Psoas muscle (tissue), 8 donors: Measurements from ENCODE around the gene KCNB1. TPM values are rescaled to one million over a fixed set of nuclear protein-coding genes. Genes with fewer than 3 reads are reported as not detected.

Experiments
- ATAC-seq, 4 donors: fragments of 200-7000 bp; cut with Tn5 transposase; one replicate each; pipeline ENCODE4 v1.9.1; 2020; ENCODE audit warnings: moderate library complexity in 3 of 4, mild to moderate bottlenecking in 2 of 4
- DNase-seq, 2 donors: peaks; one replicate each; pipeline ENCODE4 v3.0.0-alpha.2; 2020
- H3K27ac ChIP-seq: fragments of 200-600 bp; one replicate; pipeline ENCODE4 v1.8.0; 2022
- H3K27me3 ChIP-seq, 3 donors: fragments of 200-600 bp in 1 of 3; one replicate each; pipeline versions ENCODE4 v1.6.1 to v1.8.0; 2013 to 2022; ENCODE audit warnings: low read length in 2 of 3, mild to moderate bottlenecking in 2 of 3, moderate library complexity in 1 of 3; ENCODE audit not compliant: insufficient read depth in 3 of 3
- H3K36me3 ChIP-seq, 2 donors: fragments of 200-600 bp in 1 of 2; one replicate each; pipeline versions ENCODE4 v1.6.1 to v1.8.0; 2013 to 2022; ENCODE audit warnings: low read depth in 1 of 2, mild to moderate bottlenecking in 1 of 2, moderate library complexity in 1 of 2; ENCODE audit not compliant: insufficient read depth in 1 of 2
- H3K4me1 ChIP-seq: fragments of 200-600 bp; one replicate; pipeline ENCODE4 v1.8.0; 2022
- H3K4me3 ChIP-seq: fragments of 200-600 bp; one replicate; pipeline ENCODE4 v1.8.0; 2022; ENCODE audit warnings: mild to moderate bottlenecking
- H3K9me3 ChIP-seq: fragments of 200-600 bp; one replicate; pipeline ENCODE4 v1.8.0; 2022
- CTCF ChIP-seq: fragments of 200-600 bp; IDR thresholded peaks from one replicate; pipeline ENCODE4 v1.8.0; 2022; ENCODE audit warnings: antibody characterized with exemption
- WGBS, 3 donors: extraction: QIAGEN DNeasy Blood & Tissue Kit; methylation state at CpG; one replicate each; pipeline versions ENCODE4 v1.1.6 to v1.1.7; 2013; 5-methylcytosine and 5-hydroxymethylcytosine counted together
- intact Hi-C, 2 donors: fragments of 100-400 bp; cut with DNase I; formaldehyde crosslinking; loops; one replicate each; pipeline versions ENCODE4 v1.11.0 to v1.14.2; 2022
- polyA plus RNA-seq, 3 donors: library from polyadenylated mRNA; stranded (reverse); fragments of 200-250 nt; gene quantifications; one replicate each; pipeline ENCODE4 v1.2.3, GENCODE V29; 2013
- total RNA-seq, 4 donors: library from RNA; stranded (reverse); fragmentation: NEBNext Ultra II Directional in 2 of 4; extraction: Animal tissue kit (Norgen Biotek cat#: 25700) in 2 of 4; gene quantifications; one replicate each; pipeline versions ENCODE4 v1.2.1 to v1.2.4, GENCODE V29; 2021 to 2023
- donor health status: healthy with polysubstance abuse.
- donor health status: DM: no; HTN: no; CAD: no; lungs with moderate emphysema.
- donor health status: Bipolar disorder and iron deficiency.
- donor health status: healthy.
- donor health status: DM: yes; HTN: yes; CAD: no.
- donor health status: DM: no; HTN: no; CAD: no.
- donor health status: DM: no; HTN: no; CAD: no.
- donor health status: DM: yes; HTN: yes; CAD: no.

Gene KCNB1
- total and polyA plus RNA-seq, 7 donors: 1.8 to 44.0 (median 5.3) TPM

- peaks cover 7% of the 10 kb centered on the region for H3K4me1 ChIP-seq
- no peaks in the 10 kb centered on the region for H3K36me3 ChIP-seq
- H3K27me3 ChIP-seq: no peaks in the 10 kb centered on the region
- no peak for TF ChIP-seq CTCF
- ATAC-seq (peak in 3 of 4 donors; percentile 14 to 55 (median 21)), DNase-seq (no peak)
- no peak overlapping the region for H3K27ac ChIP-seq
- no peaks in the 10 kb centered on the region for H3K9me3 ChIP-seq
- intact Hi-C loops: loop anchor here in 1 of 2 donors (5.0 kb wide), 1 partner anchor 48 kb away; no protein-coding TSS in a partner anchor
- no peak overlapping the region for H3K4me3 ChIP-seq
- 40 to 57% (median 41%) methylated on average over 14 of the region's 14 CpGs for WGBS, 3 donors
Observed at GRCh38 chr20:49450281-49450721, 32.2 kb downstream of the KCNB1 start.

GRCh38 chr20:49448917-49449316 is 33.6 kb downstream of the KCNB1 start:
- Histone ChIP-seq H3K4me1 (peaks cover 8% of the 10 kb centered on the region), H3K9me3 (no peaks in the 10 kb centered on the region), H3K27ac (no peak overlapping the region), H3K36me3 (no peaks in the 10 kb centered on the region), H3K27me3 (no peaks in the 10 kb centered on the region), H3K4me3 (no peak overlapping the region)
- intact Hi-C loops: no loop called here
- whole genome bisulfite sequencing, 3 donors: 77 to 88% (median 78%) methylated on average over 6 of the region's 6 CpGs
- DNase-seq: no peak
- ATAC-seq: no peak
- no peak for TF ChIP-seq CTCF

- no peak overlapping the region for H3K4me3 ChIP-seq
- H3K27me3 ChIP-seq: no peaks in the 10 kb centered on the region
- H3K9me3 ChIP-seq: no peaks in the 10 kb centered on the region
- no peaks in the 10 kb centered on the region for H3K36me3 ChIP-seq
- H3K27ac ChIP-seq: no peak overlapping the region
- peak; percentile 62 to 81 for DNase-seq
- 52 to 79% (median 63%) methylated on average over 5 of the region's 5 CpGs for WGBS, 3 donors
- intact Hi-C loops: no loop called here
- ATAC-seq: peak in 3 of 4 donors; percentile 32 to 55 (median 34)
- TF ChIP-seq CTCF: no peak
- peaks cover 8% of the 10 kb centered on the region for H3K4me1 ChIP-seq
Observed at GRCh38 chr20:49447946-49448809, 34.3 kb downstream of the KCNB1 start.

GRCh38 chr20:49447364-49447763 is 35.1 kb downstream of the KCNB1 start:
- intact Hi-C loops: no loop called here

More at GRCh38 chr20:49447364-49447763, 35.1 kb downstream of the KCNB1 start:
- Histone ChIP-seq H3K4me3 (no peak overlapping the region), H3K9me3 (no peaks in the 10 kb centered on the region), H3K4me1 (peaks cover 8% of the 10 kb centered on the region), H3K27me3 (no peaks in the 10 kb centered on the region), H3K36me3 (no peaks in the 10 kb centered on the region), H3K27ac (peak overlapping the region; percentile 24)
- 71 to 73% (median 73%) methylated on average over 6 of the region's 6 CpGs for whole genome bisulfite sequencing, 3 donors
- ATAC-seq: peak in 1 of 4 donors; percentile 16
- DNase-seq: no peak
- no peak for TF ChIP-seq CTCF
